ENCODE data around the gene NECTIN4. TPM values are rescaled to one million over a fixed set of nuclear protein-coding genes. Genes with fewer than 3 reads are reported as not detected.

The NECTIN4 gene
- total and polyA plus RNA-seq, 2 of the 8 experiments (the other 6 are each of a cell fraction or from before 2014, with no cell fraction given): 0.19 to 0.71 TPM

DNA sequence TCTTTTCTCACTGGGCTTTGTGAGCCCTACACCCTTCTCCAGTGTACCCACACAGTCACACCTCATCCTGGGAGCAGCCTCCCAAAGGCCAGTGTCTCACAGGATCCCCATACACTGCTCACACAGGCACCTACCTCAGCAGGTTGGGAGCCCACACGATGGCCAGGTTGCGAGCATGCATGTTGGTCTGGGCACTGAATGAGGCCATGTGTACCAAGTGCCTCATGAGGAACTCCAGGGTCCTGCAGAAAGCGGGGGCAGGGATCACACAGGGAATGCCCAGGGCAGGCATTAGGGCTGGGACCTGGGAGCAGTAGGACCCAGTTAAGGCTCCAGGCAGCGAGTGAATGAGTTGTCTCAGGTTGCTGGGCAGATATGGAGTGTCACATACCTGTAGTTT lies 35.1 kb downstream of the NECTIN4 start (continued):
- TF ChIP-seq, protein P1, sequence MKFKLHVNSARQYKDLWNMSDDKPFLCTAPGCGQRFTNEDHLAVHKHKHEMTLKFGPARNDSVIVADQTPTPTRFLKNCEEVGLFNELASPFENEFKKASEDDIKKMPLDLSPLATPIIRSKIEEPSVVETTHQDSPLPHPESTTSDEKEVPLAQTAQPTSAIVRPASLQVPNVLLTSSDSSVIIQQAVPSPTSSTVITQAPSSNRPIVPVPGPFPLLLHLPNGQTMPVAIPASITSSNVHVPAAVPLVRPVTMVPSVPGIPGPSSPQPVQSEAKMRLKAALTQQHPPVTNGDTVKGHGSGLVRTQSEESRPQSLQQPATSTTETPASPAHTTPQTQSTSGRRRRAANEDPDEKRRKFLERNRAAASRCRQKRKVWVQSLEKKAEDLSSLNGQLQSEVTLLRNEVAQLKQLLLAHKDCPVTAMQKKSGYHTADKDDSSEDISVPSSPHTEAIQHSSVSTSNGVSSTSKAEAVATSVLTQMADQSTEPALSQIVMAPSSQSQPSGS (IDR thresholded peaks at IDR 0.05; ENCODE audit: low read length): no peak
